Suprapubic skin (tissue), 4 donors: ENCODE results near the gene CCNB2. TPM values are rescaled to one million over a fixed set of nuclear protein-coding genes. Genes with fewer than 3 reads are reported as not detected.
"Not testable (repeated sequence)": the region's sequence is repeated elsewhere in the genome, so short reads cannot be mapped to it uniquely, and the experiment has no call there.

Experiments
- DNase-seq, 2 donors: peaks; one replicate each; pipeline ENCODE4 v3.0.0-alpha.2; 2019; ENCODE audit warnings: low spot score in 2 of 2
- H3K27ac ChIP-seq: fragments of 200-600 bp; sonication (generic); one replicate; pipeline ENCODE4 v1.5.1; 2019
- H3K27me3 ChIP-seq: fragments of 200-600 bp; sonication (generic); one replicate; pipeline ENCODE4 v1.5.1; 2019
- H3K36me3 ChIP-seq: fragments of 200-600 bp; sonication (generic); one replicate; pipeline ENCODE4 v1.5.1; 2019
- H3K4me1 ChIP-seq: fragments of 200-600 bp; sonication (generic); one replicate; pipeline ENCODE4 v1.5.1; 2019
- H3K4me3 ChIP-seq: fragments of 200-600 bp; sonication (generic); one replicate; pipeline ENCODE4 v1.5.1; 2019; ENCODE audit warnings: mild to moderate bottlenecking
- H3K9me3 ChIP-seq: fragments of 200-600 bp; sonication (generic); one replicate; pipeline ENCODE4 v1.5.1; 2019
- CTCF ChIP-seq, 2 donors: fragments of 200-600 bp in 1 of 2; fragments of 450-650 bp in 1 of 2; sonication (generic) in 1 of 2; IDR thresholded peaks; one replicate each; pipeline ENCODE4 v1.5.1; 2016 to 2019; ENCODE audit warnings: antibody characterized with exemption in 2 of 2, mild to moderate bottlenecking in 1 of 2, moderate library complexity in 1 of 2
- EP300 ChIP-seq: sonication (generic); formaldehyde crosslinking; IDR thresholded peaks from one replicate; pipeline ENCODE4 v1.6.1; 2017; ENCODE audit warnings: antibody characterized with exemption
- POLR2A ChIP-seq, 2 donors: fragments of 450-650 bp; IDR thresholded peaks; one replicate each; pipeline ENCODE4 v1.6.1; 2017; ENCODE audit warnings: antibody characterized with exemption in 2 of 2, mild to moderate bottlenecking in 2 of 2, moderate library complexity in 2 of 2
- POLR2AphosphoS5 ChIP-seq, 3 donors: sonication (generic); formaldehyde crosslinking; IDR thresholded peaks; one replicate each; pipeline ENCODE4 v1.6.1; 2017; ENCODE audit warnings: antibody characterized with exemption in 3 of 3
- WGBS: methylation state at CpG from one replicate; pipeline ENCODE4 v1.1.5; 2018; 5-methylcytosine and 5-hydroxymethylcytosine counted together
- total RNA-seq, 4 donors: library from RNA; depleted of rRNA; stranded (reverse); fragments of >200 nt; gene quantifications; one replicate each; pipeline ENCODE4 v1.1.0, GENCODE V29; 2016

CCNB2 gene
- total RNA-seq, 4 donors from 2014 or later: 8.6 to 17.7 (median 11.8) TPM

GRCh38 chr15:59140422-59141226 is 35.7 kb downstream of the CCNB2 start:
- H3K4me3 ChIP-seq: no peak overlapping the region
- 56% methylated on average over 7 of the region's 9 CpGs for WGBS
- TF ChIP-seq POLR2AphosphoS5 (IDR thresholded peaks at IDR 0.05): no peak
- TF ChIP-seq CTCF (IDR thresholded peaks at IDR 0.05): no peak
- no peak for TF ChIP-seq POLR2A (IDR thresholded peaks at IDR 0.05)
- no peak for TF ChIP-seq EP300
- H3K36me3 ChIP-seq: peaks cover 41% of the 10 kb centered on the region
- no peaks in the 10 kb centered on the region for H3K9me3 ChIP-seq
- no peaks in the 10 kb centered on the region for H3K27me3 ChIP-seq
- peak overlapping the region; percentile 75 for H3K27ac ChIP-seq
- H3K4me1 ChIP-seq: peaks cover 11% of the 10 kb centered on the region
- DNase-seq: peak in 1 of 2 donors; percentile 48

GRCh38 chr15:59143281-59143680 is 38.3 kb downstream of the CCNB2 start:
- peaks cover 11% of the 10 kb centered on the region for H3K4me1 ChIP-seq
- 86% methylated on average over 5 of the region's 5 CpGs for WGBS
- no peaks in the 10 kb centered on the region for H3K27me3 ChIP-seq
- no peak overlapping the region for H3K4me3 ChIP-seq
- peaks cover 18% of the 10 kb centered on the region for H3K36me3 ChIP-seq
- DNase-seq: peak in 1 of 2 donors; percentile 34
- no peak for TF ChIP-seq CTCF (IDR thresholded peaks at IDR 0.05)
- no peaks in the 10 kb centered on the region for H3K9me3 ChIP-seq
- no peak overlapping the region for H3K27ac ChIP-seq

GRCh38 chr15:59144594-59144993 is 39.6 kb downstream of the CCNB2 start:
- peak in 1 of 2 donors; percentile 10 for TF ChIP-seq CTCF (IDR thresholded peaks at IDR 0.05)
- H3K27ac ChIP-seq, H3K27me3 ChIP-seq, H3K4me3 ChIP-seq, H3K9me3 ChIP-seq, DNase-seq: not testable (repeated sequence)
- Histone ChIP-seq H3K4me1 (peaks cover 12% of the 10 kb centered on the region), H3K36me3 (peaks cover 21% of the 10 kb centered on the region)
- WGBS: 78% methylated on average over 10 of the region's 10 CpGs

- peaks cover 13% of the 10 kb centered on the region for H3K4me1 ChIP-seq
- H3K36me3 ChIP-seq: peaks cover 44% of the 10 kb centered on the region
- no peak overlapping the region for H3K4me3 ChIP-seq
- H3K9me3 ChIP-seq: no peaks in the 10 kb centered on the region
- TF ChIP-seq POLR2A (IDR thresholded peaks at IDR 0.05) (no peak), CTCF (IDR thresholded peaks at IDR 0.05) (no peak), EP300 (no peak), POLR2AphosphoS5 (IDR thresholded peaks at IDR 0.05) (no peak)
- no peak for DNase-seq
- WGBS: 44% methylated on average over 5 of the region's 5 CpGs
- no peaks in the 10 kb centered on the region for H3K27me3 ChIP-seq
- no peak overlapping the region for H3K27ac ChIP-seq
These were observed 42.7 kb downstream of the CCNB2 start for GRCh38 chr15:59147666-59148065.

GRCh38 chr15:59148153-59148833 is 43.3 kb downstream of the CCNB2 start:
- DNase-seq: peak in 1 of 2 donors; percentile 7
- Histone ChIP-seq H3K9me3 (no peaks in the 10 kb centered on the region), H3K27ac (no peak overlapping the region), H3K36me3 (peaks cover 46% of the 10 kb centered on the region), H3K4me3 (no peak overlapping the region), H3K4me1 (peaks cover 13% of the 10 kb centered on the region), H3K27me3 (no peaks in the 10 kb centered on the region)
- no peak for TF ChIP-seq EP300
- no peak for TF ChIP-seq POLR2AphosphoS5 (IDR thresholded peaks at IDR 0.05)
- TF ChIP-seq POLR2A (IDR thresholded peaks at IDR 0.05): no peak
- no peak for TF ChIP-seq CTCF (IDR thresholded peaks at IDR 0.05)
- WGBS: 33% methylated on average over 2 of the region's 2 CpGs
